NT2/D1 (cell line): ENCODE measurements around the gene PUM1.

Experiments
- SUZ12 ChIP-seq: IDR thresholded peaks from 2 replicates; pipeline ENCODE4 v1.6.1; 2011; ENCODE audit not compliant: insufficient read length, insufficient read depth; ENCODE audit errors: extremely low read depth
- YY1 ChIP-seq: IDR thresholded peaks from 2 replicates; pipeline ENCODE4 v1.6.1; 2011; ENCODE audit not compliant: insufficient read length, insufficient read depth

DNA sequence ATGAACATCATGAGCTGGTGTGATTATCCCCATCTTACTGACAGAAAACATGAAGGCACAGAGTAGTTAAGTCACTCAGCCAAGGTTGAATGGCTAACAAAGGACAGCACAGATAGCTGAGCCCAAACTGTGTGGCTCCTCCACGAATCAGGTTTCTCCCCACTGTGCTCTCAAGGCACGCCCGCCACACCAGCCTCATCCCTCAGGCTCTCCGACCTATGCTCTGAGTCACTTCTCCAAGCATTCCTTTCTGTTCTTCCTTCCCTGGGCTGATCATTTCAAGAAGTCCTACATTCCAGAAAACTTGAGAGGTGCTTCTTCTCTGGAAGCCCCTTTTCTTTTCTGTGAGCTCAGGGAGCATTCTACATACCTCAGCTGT is 131.7 kb downstream of the PUM1 start:
- TF ChIP-seq YY1 (no peak), SUZ12 (no peak)
